Activated CD8-positive, alpha-beta memory T cell treated with anti-CD3 and anti-CD28 coated beads for 36 hours (primary cell): ENCODE results near the gene ZBTB32. TPM values are rescaled to one million over a fixed set of nuclear protein-coding genes. Genes with fewer than 3 reads are reported as not detected.

ENCODE experiments used
- CTCF ChIA-PET: fragments of 350-600 bp; sonication (Branson Sonifier 250); formaldehyde crosslinking; loops from one replicate; lab custom pipeline; 2021; ENCODE audit warnings: antibody characterized with exemption; lab: Charles Lee
- POLR2A ChIA-PET: fragments of 350-600 bp; sonication (Branson Sonifier 250); formaldehyde crosslinking; loops from one replicate; lab custom pipeline; 2021; ENCODE audit warnings: antibody characterized with exemption; lab: Charles Lee
- total RNA-seq, 2 experiments: library from RNA; stranded (reverse); gene quantifications; one replicate each; pipeline ENCODE4 v1.2.3, GENCODE V29; 2021

ZBTB32 gene
- total RNA-seq, 2 experiments from 2014 or later, result 278 to 282 TPM

DNA sequence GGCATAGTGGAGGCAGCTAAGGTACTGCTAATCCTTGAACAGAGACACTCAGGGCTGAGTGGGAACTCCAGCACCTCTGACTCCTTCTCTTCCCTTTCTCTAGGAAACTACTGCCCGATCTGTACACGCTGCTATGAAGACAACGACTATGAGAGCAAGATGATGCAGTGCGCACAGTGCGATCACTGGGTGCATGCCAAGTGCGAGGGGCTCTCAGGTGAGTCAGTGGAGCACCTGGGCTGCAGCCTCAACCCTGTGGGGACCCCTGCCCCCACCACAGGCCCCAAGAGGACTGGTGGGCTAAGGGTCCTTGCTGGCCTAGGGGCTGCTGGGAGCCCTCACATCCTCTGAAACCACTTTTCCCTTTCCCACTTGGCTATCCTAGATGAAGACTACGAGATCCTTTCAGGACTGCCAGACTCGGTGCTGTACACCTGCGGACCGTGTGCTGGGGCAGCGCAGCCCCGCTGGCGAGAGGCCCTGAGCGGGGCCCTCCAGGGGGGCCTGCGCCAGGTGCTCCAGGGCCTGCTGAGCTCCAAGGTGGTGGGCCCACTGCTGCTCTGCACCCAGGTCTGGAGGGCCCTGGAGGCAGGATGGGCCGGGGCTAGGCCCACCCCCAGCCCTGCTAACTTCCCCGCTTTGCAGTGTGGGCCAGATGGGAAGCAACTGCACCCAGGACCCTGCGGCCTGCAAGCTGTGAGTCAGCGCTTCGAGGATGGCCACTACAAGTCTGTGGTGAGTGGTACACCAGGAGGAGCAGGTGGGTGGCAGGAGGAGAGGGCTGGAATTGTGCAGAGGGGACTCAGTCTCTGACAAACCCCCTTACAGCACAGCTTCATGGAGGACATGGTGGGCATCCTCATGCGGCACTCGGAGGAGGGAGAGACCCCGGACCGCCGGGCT is 22.9 kb downstream of the ZBTB32 start:
- CTCF ChIA-PET, result interaction anchor here (1.2 to 1.9 kb wide), 3 partner anchors 15 to 35 kb away, joined by 3 to 8 read pairs (median 5); partner anchors contain the start of gene IGFLR1
- POLR2A ChIA-PET, result interaction anchor here (2.3 kb wide), 1 partner anchor 10 kb away, joined by 18 read pairs; no protein-coding TSS in a partner anchor

DNA sequence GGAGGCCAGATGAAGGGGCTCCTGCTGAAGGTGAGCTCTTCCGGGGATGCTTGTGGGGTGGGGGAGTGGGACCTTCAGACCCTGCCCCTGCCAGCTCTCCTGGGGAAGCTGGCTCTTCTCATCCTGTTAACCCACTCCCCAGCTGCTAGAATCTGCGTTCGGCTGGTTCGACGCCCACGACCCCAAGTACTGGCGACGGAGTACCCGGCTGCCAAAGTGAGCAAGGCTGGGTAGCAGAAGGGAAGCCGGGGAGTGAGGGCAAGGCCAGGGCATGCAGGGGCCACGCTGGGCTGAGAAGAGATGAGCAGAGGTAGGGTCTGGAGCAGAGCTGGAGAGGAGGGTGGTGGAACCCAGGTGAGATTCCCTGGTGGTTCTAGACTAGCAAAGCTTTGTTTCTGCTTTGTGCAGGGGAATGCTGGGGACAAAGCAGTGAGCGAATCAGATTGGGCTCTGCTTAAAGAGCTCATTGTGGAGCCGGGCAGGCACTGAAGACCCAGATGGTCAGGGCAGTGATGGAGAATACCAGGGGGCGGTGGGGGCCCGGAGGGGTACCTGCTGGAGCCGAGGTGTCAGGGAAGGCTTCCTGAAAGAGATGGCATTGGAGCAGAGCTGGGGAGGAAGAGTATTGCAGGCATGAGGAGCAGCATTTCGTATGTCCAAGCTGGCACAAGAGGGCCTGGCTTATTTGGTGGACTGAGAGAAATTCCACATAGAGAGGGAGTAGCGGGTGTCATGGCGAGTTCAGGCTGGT is 23.8 kb downstream of the ZBTB32 start:
- CTCF ChIA-PET, result interaction anchor here (1.2 to 1.9 kb wide), 3 partner anchors 14 to 35 kb away, joined by 3 to 8 read pairs (median 5); partner anchors contain the start of gene IGFLR1

DNA sequence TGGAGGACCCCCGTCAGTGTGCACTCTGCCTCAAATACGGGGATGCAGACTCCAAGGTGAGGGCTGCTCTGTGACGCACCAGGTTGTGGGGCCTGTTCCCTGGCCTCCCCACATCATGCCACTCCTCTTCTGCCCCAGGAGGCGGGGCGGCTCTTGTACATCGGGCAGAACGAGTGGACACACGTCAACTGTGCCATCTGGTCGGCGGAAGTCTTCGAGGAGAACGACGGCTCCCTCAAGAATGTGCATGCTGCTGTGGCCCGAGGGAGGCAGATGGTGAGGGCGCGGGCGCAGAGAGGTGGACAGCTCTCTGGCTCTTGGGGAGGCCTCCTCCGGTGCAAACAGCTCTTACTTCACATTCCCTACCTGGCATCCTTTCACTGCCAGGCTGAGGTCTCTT is 24.7 kb downstream of the ZBTB32 start:
- ChIA-PET POLR2A (no interaction called here), CTCF (interaction anchor here (1.2 to 1.6 kb wide), 2 partner anchors 13 to 36 kb away, joined by 3 to 8 read pairs; partner anchors contain the start of gene IGFLR1)

More for the DNA sequence above, 23.8 kb downstream of the ZBTB32 start:
- POLR2A ChIA-PET, result interaction anchor here (2.3 kb wide), 1 partner anchor 9 kb away, joined by 18 read pairs; no protein-coding TSS in a partner anchor

DNA sequence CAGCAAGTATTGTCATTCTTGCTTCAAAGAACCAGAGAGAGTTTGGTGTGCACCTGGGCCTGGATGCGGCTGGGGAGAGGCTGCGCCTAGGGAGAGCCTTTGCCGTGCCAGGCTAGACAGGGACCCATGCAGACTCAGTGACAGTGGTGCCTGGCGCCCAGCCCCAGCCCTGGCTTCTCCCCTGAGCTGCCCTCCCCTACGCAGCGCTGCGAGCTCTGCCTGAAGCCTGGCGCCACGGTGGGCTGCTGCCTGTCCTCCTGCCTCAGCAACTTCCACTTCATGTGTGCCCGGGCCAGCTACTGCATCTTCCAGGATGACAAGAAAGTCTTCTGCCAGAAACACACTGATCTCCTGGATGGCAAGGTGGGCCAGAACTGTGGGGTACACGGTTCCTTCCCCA is 25.4 kb downstream of the ZBTB32 start:
- POLR2A ChIA-PET, result interaction anchor here (1.7 kb wide), 1 partner anchor 8 kb away, joined by 3 read pairs; no protein-coding TSS in a partner anchor
- CTCF ChIA-PET, result no interaction called here

DNA sequence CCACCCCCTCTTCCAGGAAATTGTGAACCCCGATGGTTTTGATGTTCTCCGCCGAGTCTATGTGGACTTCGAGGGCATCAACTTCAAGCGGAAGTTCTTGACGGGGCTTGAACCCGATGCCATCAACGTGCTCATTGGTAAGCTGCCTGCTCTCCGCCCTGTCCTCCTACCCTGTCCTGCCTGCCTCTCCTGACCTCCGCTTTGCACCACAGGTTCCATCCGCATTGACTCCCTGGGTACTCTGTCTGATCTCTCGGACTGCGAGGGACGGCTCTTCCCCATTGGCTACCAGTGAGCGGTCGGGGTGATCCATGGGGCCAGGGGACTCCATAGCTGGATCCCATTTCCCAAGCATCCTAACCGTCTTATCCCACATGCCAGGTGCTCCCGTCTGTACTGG is 26.0 kb downstream of the ZBTB32 start:
- POLR2A ChIA-PET, result interaction anchor here (1.7 kb wide), 1 partner anchor 9 kb away, joined by 3 read pairs; no protein-coding TSS in a partner anchor
- CTCF ChIA-PET, result no interaction called here

DNA sequence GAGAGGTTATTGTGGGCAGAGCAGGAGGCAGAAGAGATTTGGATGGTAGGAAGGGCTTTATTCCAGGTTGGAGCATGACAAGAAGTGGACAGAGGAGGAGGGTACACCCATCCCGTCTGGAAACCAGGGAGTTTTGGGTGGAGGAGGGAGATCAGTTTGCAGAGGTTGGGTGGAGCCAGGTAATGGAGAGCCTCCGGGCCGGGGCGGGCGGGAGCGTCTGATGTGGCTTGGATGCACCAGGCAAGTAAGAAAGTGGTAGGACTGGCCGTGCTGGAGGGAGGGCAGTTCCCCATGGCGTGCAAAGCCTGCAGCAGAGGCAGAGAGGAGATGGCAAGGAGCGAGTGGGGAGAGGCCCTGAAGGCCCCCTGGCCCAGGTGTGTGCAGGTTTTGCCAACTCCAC is 27.0 kb downstream of the ZBTB32 start:
- ChIA-PET CTCF (interaction anchor here (1.1 kb wide), 1 partner anchor 9 kb away, joined by 3 read pairs; no protein-coding TSS in a partner anchor), POLR2A (no interaction called here)

DNA sequence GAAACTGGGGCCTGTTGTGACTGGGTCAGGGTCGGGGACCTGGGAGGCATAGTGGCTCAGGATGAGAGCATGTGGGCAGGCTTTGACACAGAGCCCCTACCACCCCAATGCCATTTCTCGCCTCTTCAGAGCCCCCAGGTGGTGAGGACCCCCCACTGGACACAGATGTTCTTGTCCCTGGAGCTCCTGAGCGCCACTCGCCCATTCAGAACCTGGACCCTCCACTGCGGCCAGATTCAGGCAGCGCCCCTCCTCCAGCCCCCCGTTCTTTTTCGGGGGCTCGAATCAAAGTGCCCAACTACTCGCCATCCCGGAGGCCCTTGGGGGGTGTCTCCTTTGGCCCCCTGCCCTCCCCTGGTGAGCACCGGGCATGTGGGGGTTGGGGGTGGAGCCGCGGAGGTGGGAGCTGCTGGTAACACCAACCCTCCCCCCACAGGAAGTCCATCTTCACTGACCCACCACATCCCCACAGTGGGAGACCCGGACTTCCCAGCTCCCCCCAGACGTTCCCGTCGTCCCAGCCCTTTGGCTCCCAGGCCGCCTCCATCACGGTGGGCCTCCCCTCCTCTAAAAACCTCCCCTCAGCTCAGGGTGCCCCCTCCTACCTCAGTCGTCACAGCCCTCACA is 27.5 kb downstream of the ZBTB32 start:
- CTCF ChIA-PET, result interaction anchor here (1.1 kb wide), 1 partner anchor 9 kb away, joined by 3 read pairs; no protein-coding TSS in a partner anchor

DNA sequence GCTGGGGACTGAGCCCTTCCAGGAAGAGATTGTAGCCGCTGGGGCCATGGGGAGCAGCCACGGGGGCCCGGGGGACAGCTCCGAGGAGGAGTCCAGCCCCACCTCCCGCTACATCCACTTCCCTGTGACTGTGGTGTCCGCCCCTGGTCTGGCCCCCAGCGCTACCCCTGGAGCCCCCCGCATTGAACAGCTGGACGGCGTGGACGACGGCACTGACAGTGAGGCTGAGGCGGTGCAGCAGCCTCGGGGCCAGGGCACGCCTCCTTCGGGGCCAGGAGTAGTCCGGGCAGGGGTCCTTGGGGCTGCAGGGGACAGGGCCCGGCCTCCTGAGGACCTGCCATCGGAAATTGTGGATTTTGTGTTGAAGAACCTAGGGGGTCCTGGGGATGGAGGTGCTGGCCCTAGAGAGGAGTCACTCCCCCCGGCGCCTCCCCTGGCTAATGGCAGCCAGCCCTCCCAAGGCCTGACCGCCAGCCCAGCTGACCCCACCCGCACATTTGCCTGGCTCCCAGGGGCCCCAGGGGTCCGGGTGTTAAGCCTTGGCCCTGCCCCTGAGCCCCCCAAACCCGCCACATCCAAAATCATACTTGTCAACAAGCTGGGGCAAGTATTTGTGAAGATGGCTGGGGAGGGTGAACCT is 28.3 kb downstream of the ZBTB32 start:
- CTCF ChIA-PET, result interaction anchor here (1.1 kb wide), 1 partner anchor 8 kb away, joined by 3 read pairs; no protein-coding TSS in a partner anchor
- POLR2A ChIA-PET, result interaction anchor here (0.6 kb wide), 1 partner anchor 12 kb away, joined by 3 read pairs; no protein-coding TSS in a partner anchor

More for the DNA sequence above, 27.5 kb downstream of the ZBTB32 start:
- POLR2A ChIA-PET, result no interaction called here

DNA sequence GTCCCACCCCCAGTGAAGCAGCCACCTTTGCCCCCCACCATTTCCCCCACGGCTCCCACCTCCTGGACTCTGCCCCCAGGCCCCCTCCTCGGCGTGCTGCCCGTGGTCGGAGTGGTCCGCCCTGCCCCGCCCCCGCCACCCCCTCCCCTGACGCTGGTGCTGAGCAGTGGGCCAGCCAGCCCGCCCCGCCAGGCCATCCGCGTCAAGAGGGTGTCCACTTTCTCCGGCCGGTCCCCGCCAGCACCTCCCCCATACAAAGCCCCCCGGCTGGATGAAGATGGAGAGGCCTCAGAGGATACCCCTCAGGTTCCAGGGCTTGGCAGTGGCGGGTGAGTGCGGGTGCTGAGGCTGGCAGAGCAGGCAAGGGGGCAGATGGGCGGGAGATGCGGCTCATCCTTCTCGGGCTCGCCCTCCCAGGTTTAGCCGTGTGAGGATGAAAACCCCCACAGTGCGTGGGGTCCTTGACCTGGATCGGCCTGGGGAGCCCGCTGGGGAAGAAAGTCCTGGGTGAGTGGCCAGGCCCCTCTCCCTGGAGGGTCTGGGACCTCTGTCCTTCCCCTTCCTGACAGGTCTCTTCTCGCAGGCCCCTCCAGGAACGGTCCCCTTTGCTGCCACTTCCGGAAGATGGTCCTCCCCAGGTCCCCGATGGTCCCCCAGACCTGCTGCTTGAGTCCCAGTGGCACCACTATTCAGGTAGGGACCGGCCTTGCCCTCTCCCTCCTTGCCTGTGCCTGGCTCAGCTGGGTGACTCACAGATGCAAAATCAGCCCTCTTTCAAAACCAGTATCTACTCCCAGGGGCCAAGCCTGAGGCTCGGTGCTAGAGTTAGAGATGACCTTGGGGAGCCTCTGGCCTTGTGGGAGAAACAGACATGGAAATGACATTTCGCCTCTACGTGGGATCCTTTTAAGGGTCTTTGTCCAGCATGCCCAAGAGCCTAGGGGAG is 29.1 kb downstream of the ZBTB32 start:
- CTCF ChIA-PET, result interaction anchor here (1.1 kb wide), 1 partner anchor 39 kb away, joined by 6 read pairs; no protein-coding TSS in a partner anchor
- POLR2A ChIA-PET, result interaction anchor here (0.6 to 1.2 kb wide), 2 partner anchors 13 to 15 kb away, joined by 3 to 4 read pairs; no protein-coding TSS in a partner anchor

DNA sequence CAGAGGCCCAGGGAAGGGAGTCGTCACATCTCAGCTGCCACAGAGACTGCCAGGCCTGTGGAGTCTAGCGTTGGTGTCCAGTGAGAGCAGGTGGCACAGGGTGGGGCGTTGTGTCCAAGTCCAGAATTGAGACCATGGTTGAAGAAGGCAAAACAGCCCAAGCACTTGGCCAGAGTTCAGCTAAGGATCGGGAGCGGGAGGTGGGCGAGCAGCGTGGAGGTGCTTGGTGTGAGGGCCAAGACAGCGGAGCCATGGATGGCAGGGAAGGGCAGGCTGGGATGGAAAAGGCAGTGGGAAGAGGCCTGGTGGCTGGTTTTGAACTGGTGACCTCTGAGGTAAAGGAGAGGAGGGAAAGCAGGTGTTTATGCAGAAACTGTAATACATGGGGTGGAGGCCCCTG is 29.9 kb downstream of the ZBTB32 start:
- POLR2A ChIA-PET, result interaction anchor here (1.2 kb wide), 1 partner anchor 16 kb away, joined by 4 read pairs; no protein-coding TSS in a partner anchor

DNA sequence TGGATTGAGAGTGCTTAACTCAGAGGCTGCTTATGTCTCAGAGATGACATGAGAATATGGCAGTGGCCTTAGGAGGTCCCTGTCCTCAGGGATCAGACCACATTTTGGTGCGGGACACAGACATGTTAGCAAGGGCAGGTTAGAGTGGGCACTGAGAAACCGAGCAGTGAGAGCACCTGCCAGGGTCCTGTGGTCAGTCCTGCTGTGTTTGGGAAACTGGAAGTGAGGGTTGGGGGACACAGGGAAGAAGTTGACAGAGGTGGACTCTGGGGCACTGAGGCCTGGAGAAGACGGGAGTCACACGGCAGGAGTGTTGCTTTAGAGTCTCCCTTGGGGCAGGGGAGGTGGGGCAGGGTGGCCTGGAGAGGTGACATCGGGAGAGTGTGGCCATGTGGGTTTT is 30.5 kb downstream of the ZBTB32 start:
- ChIA-PET CTCF (no interaction called here), POLR2A (interaction anchor here (0.5 to 1.2 kb wide), 2 partner anchors 16 to 19 kb away, joined by 3 to 4 read pairs; no protein-coding TSS in a partner anchor)

More for the DNA sequence above, 29.9 kb downstream of the ZBTB32 start:
- CTCF ChIA-PET, result interaction anchor here (1.1 kb wide), 1 partner anchor 39 kb away, joined by 6 read pairs; no protein-coding TSS in a partner anchor

DNA sequence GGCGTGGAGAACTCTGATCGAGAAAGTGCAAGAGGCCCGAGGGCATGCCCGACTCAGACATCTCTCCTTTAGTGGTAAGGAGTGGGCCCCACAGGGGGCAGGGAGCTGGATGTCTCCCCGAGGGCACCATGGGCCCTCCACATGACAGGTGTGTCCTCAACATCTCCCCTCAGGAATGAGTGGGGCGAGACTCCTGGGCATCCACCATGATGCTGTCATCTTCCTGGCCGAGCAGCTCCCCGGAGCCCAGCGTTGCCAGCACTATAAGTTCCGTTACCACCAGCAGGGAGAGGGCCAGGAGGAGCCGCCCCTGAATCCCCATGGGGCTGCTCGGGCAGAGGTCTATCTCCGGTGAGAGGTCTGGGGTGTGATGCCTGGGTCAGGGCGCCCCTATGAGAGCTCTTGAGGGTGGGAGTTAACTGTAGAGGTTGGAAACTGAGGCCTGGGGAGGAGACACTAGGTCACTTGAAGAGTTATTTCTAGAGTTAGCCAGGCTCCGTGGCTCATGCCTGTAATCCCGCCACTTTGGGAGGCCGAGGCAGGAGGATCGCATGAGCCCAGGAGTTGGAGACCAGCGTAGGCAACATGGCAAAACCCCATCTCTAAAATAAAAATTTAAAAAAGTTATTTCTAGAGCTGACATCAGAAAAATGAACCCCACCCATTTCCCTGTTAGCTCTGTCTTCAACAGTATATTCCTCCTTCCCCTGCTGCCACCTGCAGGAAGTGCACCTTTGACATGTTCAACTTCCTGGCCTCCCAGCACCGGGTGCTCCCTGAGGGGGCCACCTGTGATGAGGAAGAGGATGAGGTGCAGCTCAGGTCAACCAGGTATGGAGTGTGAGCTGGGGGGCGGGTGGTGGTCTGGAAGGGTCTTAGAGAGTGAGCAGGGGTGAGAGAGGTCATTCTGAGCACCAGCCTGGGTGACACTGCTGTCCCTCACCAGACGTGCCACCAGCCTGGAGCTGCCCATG is 32.8 kb downstream of the ZBTB32 start:
- POLR2A ChIA-PET, result interaction anchor here (0.5 to 2.7 kb wide), 6 partner anchors 10 to 61 kb away, joined by 3 to 18 read pairs (median 4); partner anchors contain the start of gene LIN37

DNA sequence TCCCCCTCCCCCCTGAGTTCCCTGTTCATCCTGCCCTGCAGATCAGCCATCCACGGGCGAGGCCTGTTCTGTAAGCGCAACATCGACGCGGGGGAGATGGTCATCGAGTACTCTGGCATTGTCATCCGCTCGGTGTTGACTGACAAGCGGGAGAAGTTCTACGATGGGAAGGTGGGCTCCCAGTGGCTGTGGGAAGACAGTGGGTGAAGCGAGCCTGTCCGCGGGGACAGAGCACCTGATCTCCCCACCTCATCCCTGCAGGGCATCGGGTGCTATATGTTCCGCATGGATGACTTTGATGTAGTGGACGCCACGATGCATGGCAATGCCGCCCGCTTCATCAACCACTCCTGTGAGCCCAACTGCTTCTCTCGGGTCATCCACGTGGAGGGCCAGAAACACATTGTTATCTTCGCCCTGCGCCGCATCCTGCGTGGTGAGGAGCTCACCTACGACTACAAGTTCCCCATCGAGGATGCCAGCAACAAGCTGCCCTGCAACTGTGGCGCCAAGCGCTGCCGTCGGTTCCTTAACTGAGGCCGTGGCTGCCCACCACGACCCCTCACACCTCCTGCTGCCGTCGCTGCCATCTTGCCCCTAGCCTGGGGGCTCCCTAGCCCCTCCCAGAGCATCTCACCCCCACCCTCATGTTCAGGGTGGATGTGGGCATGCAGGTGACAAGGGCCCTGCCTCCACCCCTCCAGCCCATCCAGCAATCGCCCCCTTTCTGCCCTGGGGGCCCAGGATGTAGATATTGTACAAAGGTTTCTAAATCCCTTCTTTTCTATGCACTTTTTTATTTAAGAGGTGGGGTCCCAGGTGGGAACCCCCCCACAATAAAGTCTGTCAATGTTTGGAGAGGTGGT is 33.9 kb downstream of the ZBTB32 start:
- POLR2A ChIA-PET, result interaction anchor here (1.2 to 2.7 kb wide), 4 partner anchors 10 to 17 kb away, joined by 3 to 18 read pairs (median 4); partner anchors contain the start of gene LIN37
- CTCF ChIA-PET, result interaction anchor here (1.6 kb wide), 1 partner anchor 19 kb away, joined by 5 read pairs; no protein-coding TSS in a partner anchor

More for the DNA sequence above, 32.8 kb downstream of the ZBTB32 start:
- CTCF ChIA-PET, result interaction anchor here (0.6 to 1.6 kb wide), 4 partner anchors 18 to 44 kb away, joined by 3 to 5 read pairs (median 4); no protein-coding TSS in a partner anchor

DNA sequence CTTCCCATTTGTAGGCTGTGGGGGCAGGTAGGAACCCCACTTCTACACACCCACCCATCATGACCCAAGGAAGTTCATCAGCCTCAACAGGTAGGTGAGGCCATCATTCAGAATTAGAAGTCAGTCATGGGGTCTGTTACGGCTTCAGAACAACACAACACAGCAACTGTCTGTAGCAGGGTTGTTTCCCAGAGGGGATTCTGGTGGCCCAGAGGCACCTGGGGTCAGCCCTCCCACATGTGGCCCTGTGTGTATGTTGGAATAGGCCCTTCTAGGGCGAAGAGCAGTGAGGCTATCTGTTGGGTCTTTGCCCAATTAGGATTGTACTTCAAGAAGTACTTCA is 34.5 kb downstream of the ZBTB32 start:
- ChIA-PET POLR2A (interaction anchor here (1.2 to 2.7 kb wide), 3 partner anchors 9 to 18 kb away, joined by 3 to 18 read pairs (median 10); partner anchors contain the start of gene LIN37), CTCF (no interaction called here)
